Fibroblast of skin of left biceps (primary cell): ENCODE measurements around the gene CTLA4.
A peak's percentile ranks its signal among the peaks of the same experiment; 100 is the strongest.

ENCODE experiments used
- DNase-seq, 2 experiments: peaks; one replicate each; pipeline ENCODE4 v3.0.0-alpha.2; 2013; ENCODE audit warnings: low read depth in 2 of 2

Gene CTLA4

GRCh38 chr2:203891474-203891873 lies 23.9 kb downstream of the CTLA4 start:
- DNase-seq, result no peak

- DNase-seq, result no peak
These were observed 24.6 kb downstream of the CTLA4 start for GRCh38 chr2:203892207-203892606.

- peak in 1 of 2 experiments; percentile 1 for DNase-seq
These were observed 25.8 kb downstream of the CTLA4 start for GRCh38 chr2:203893401-203893800.

- no peak for DNase-seq
These were observed 26.3 kb downstream of the CTLA4 start for GRCh38 chr2:203893840-203894239.

GRCh38 chr2:203894262-203894661 lies 26.7 kb downstream of the CTLA4 start:
- DNase-seq, result no peak

- no peak for DNase-seq
These were observed 30.0 kb downstream of the CTLA4 start for GRCh38 chr2:203897544-203897943.

- DNase-seq, result no peak
These were observed 31.1 kb downstream of the CTLA4 start for GRCh38 chr2:203898657-203899056.

- DNase-seq, result no peak
These were observed 32.7 kb downstream of the CTLA4 start for GRCh38 chr2:203900253-203900652.

- DNase-seq, result no peak
These were observed 36.5 kb downstream of the CTLA4 start for GRCh38 chr2:203904022-203904421.

- peak in 1 of 2 experiments; percentile 12 for DNase-seq
These were observed 38.1 kb downstream of the CTLA4 start for GRCh38 chr2:203905656-203906055.

GRCh38 chr2:203908066-203908796 lies 40.7 kb downstream of the CTLA4 start:
- no peak for DNase-seq

GRCh38 chr2:203908797-203909185 lies 41.2 kb downstream of the CTLA4 start:
- no peak for DNase-seq

- peak; percentile 36 to 39 for DNase-seq
These were observed 41.8 kb downstream of the CTLA4 start for GRCh38 chr2:203909261-203909967.

- no peak for DNase-seq
These were observed 42.4 kb downstream of the CTLA4 start for GRCh38 chr2:203909974-203910373.

GRCh38 chr2:203913947-203914346 lies 46.4 kb downstream of the CTLA4 start:
- no peak for DNase-seq

GRCh38 chr2:203914546-203915182 lies 47.1 kb downstream of the CTLA4 start:
- no peak for DNase-seq

- no peak for DNase-seq
These were observed 47.7 kb downstream of the CTLA4 start for GRCh38 chr2:203915256-203915655.

GRCh38 chr2:203916756-203917155 lies 49.2 kb downstream of the CTLA4 start:
- no peak for DNase-seq

- DNase-seq, result no peak
These were observed 50.7 kb downstream of the CTLA4 start for GRCh38 chr2:203918264-203918663.

- DNase-seq, result no peak
These were observed 51.3 kb downstream of the CTLA4 start for GRCh38 chr2:203918839-203919238.
